ENCODE data around the gene MBD3L1.

Gene MBD3L1

DNA sequence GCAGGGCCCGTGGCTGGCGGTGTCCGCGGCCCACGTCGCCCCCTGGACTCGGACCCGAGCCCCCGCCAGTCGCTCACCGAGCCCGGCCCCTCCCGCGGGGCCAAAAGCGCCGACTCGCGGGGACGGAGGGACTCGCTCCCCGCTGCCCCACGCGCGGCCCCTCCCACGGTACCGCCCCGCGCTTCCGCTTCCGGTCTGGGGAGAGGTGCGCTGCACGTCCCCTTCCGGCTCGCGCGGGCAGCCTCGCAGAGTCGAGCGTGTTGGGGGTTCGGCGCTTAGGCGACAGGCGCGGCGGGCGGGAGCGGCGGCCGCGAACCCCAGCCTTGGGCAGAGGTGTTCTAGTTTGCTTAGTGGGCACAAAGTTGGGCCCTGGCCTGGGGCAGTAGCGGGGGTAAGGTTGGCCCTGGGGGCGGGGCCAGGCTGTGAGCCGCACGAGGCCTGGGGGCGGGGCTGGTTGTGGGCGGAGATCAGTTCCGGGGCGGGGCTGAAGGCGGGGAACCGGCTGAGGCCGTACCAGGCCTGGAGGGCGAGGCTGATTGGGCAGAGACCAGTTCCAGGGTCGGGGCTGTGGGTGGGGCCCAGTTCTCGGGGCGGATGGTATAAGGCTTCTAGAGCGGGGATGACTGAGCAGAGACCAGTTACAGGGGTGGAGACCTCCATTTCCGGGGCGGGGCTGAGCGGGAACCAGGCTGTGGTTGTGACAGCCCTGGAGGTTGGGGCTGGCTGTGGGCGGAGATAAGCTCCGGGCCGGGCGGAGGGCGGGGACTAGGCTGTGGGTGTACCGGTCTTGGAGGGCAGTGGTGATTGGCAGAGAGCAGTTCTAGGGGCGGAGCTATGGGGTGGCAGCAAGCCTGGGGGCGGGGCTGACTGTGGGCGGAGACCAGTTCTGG is at the start of gene MBD3L1, which contains the start of gene ZNF558:
Gene MBD3L1 (plus strand): TSS at position 246 of the 890 bp plus-strand sequence. CDS start 10,302 bp downstream, outside the sequence.
Gene ZNF558 (minus strand): TSS at position 173 of the 890 bp plus-strand sequence. CDS start 9,645 bp downstream, outside the sequence.
- DNase-seq (ENCODE audit: low spot score) = peak; percentile 100
- H3K4me3 ChIP-seq = peak within 1 kb of the TSS; percentile 99
- H3K27ac ChIP-seq = peak within 1 kb of the TSS; percentile 89 to 99
- TF ChIP-seq, protein P1, sequence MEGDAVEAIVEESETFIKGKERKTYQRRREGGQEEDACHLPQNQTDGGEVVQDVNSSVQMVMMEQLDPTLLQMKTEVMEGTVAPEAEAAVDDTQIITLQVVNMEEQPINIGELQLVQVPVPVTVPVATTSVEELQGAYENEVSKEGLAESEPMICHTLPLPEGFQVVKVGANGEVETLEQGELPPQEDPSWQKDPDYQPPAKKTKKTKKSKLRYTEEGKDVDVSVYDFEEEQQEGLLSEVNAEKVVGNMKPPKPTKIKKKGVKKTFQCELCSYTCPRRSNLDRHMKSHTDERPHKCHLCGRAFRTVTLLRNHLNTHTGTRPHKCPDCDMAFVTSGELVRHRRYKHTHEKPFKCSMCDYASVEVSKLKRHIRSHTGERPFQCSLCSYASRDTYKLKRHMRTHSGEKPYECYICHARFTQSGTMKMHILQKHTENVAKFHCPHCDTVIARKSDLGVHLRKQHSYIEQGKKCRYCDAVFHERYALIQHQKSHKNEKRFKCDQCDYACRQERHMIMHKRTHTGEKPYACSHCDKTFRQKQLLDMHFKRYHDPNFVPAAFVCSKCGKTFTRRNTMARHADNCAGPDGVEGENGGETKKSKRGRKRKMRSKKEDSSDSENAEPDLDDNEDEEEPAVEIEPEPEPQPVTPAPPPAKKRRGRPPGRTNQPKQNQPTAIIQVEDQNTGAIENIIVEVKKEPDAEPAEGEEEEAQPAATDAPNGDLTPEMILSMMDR (IDR thresholded peaks at IDR 0.05) = no peak

DNA sequence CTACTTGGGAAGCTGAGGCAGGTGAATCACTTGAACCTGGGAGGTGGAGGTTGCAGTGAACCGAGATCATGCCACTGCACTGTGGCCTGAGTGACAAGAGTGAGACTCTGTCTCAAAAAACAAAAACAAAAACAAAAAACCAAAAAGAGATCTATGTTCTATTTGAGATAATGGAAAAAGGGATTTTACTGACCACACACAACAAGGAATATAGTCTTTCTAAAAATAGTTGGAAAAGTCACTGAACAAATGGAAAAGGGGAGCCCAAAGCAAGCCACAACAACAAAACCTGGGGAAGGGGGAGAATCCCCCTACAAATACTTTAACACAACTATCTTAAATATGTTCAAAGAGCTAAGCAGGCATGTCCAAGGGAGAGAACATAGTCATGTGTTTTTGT is 37.4 kb upstream of the MBD3L1 start:
- H3K27ac ChIP-seq = no peak overlapping the region

DNA sequence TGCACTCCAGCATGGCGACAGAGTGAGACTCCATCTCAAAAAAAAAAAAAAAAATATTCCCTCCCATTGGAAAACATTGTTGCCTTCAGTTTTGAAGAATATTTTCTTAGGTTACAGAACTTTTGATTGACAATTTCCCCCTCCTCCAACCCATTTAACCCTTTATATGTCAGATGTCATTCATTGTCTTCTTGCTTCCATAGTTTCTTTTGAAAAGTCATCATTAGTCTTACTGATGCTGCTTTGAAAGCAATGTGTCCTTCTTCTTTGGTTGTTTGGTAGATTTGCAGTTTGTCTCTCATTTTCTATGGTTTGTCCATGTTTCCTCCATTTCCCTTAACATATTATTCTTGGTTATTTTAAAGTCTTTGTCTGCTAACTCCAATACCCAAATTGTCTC is 25.5 kb upstream of the MBD3L1 start:
- TF ChIP-seq, protein P1 (IDR thresholded peaks at IDR 0.05) = no peak
- Histone ChIP-seq H3K4me3 (peak overlapping the region; percentile 17), H3K27ac (no peak overlapping the region)
- DNase-seq (ENCODE audit: low spot score) = no peak

More for the DNA sequence above, 37.4 kb upstream of the MBD3L1 start:
- TF ChIP-seq, protein P1 (IDR thresholded peaks at IDR 0.05) = no peak
- DNase-seq (ENCODE audit: low spot score) = no peak
- H3K4me3 ChIP-seq = no peak overlapping the region

DNA sequence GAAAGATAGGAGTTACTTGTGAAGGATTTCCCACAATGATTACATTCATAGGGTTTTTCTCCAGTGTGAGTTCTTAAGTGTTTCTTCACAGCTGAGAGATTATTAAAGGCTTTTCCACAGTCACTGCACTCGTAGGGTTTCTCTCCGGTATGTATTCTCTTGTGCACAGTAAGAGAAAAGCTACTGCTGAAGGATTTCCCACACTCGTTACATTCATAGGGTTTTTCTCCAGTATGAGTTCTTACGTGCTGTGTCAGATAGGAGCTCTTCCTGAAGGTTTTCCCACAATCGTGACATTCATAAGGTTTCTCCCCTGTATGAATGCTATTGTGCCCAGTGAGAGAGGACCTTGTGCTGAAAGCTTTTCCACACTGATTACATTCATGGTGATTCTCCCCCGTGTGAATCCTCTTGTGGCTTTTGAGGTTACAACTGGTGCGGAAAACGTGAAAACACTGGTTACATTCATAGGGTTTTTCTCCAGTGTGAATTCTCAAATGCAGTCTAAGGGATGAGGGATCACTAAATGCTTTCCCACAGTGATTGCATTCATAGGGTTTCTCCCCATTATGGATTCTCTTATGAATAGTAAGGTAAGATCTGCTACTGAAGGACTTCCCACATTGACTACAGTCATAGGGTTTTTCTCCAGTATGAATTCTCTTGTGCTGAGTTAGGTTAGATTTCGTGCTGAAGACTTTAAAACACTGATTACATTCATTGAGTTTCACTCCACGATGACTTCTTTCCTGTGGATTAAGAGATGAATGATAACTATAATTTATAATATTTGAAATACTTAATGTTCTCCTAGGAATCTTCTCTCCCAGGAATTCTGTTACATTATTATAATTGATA is 20.6 kb upstream of the MBD3L1 start:
- Histone ChIP-seq H3K27ac (no peak overlapping the region), H3K4me3 (peak overlapping the region; percentile 14)
- DNase-seq (ENCODE audit: low spot score) = no peak
- TF ChIP-seq, protein P1 (IDR thresholded peaks at IDR 0.05) = no peak

DNA sequence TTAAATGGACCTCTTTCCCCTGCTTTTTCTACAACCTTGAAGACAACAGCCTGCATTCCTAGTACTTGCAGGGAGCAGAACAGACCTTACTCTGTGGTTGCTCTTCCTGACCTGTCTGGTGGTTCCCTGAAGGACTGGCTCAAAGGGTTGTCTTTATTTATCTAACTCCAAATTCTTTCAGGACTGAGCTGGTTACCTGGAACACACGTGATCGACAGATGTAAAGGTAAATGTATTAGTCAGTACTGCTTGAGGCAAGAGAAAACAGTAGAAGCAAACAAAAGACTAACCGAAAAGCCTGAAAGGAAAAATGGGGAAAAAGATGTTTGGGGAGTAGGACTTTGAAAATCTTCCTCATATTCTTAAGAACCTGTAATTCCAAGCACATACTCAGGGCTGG is 18.0 kb upstream of the MBD3L1 start:
- Histone ChIP-seq H3K27ac (no peak overlapping the region), H3K4me3 (no peak overlapping the region)
- DNase-seq (ENCODE audit: low spot score) = no peak
- TF ChIP-seq, protein P1 (IDR thresholded peaks at IDR 0.05) = no peak

DNA sequence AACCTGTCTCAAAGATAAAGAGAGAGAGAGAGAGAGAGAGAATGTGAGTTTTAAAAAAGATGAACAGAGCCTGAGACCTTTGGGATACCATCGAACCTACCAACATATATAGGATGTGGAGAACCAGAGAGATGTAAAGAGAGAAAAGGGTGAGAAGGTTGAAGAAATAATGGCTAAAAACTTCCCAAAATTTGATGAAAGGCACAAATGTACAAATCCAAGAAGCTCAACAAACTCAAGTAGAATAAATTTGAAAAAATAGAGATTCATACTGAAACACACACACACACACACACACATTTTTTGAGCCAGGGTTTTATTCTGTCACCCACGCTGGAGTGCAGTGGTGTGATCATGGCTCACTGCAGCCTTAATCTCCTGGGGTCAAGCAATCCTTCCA is 16.4 kb upstream of the MBD3L1 start:
- DNase-seq (ENCODE audit: low spot score) = no peak
- Histone ChIP-seq H3K27ac (no peak overlapping the region), H3K4me3 (peak overlapping the region; percentile 11)
- TF ChIP-seq, protein P1 (IDR thresholded peaks at IDR 0.05) = no peak
